ENCODE results near the gene ANKRD13B.

- TF ChIP-seq ZNF280D (CRISPR knock-in tag; IDR thresholded peaks at IDR 0.05) (no peak), PRPF4 (IDR thresholded peaks at IDR 0.05; ENCODE audit: low read depth, low read length, poor library complexity, severe bottlenecking) (no peak), ZNF24 (IDR thresholded peaks at IDR 0.05) (no peak)
Observed at GRCh38 chr17:29576214-29577000, 16.5 kb upstream of the ANKRD13B start.

Data from HepG2 (cell line).